NCI-H526 (cell line): ENCODE results near the gene IGFLR1.
"Not testable (repeated sequence)": the region's sequence is repeated elsewhere in the genome, so short reads cannot be mapped to it uniquely, and the experiment has no call there.

ENCODE experiments used
- DNase-seq, 2 experiments: peaks; one replicate each; lab custom pipeline; 2025; lab: John Stamatoyannopoulos, UW

The IGFLR1 gene

GRCh38 chr19:35777086-35777841, 35.0 kb upstream of the IGFLR1 start:
- peak in 1 of 2 experiments; percentile 56 for DNase-seq

GRCh38 chr19:35776102-35776788, 34.0 kb upstream of the IGFLR1 start:
- DNase-seq = peak; percentile 41 to 70

- peak; percentile 97 to 100 for DNase-seq
Measured at GRCh38 chr19:35775298-35776101, 33.2 kb upstream of the IGFLR1 start, which contains the start of gene ARHGAP33. ARHGAP33 (plus strand) TSS chr19:35775564; CDS start chr19:35775659, 95 bp downstream.

- no peak for DNase-seq
Measured at GRCh38 chr19:35775046-35775297, 32.7 kb upstream of the IGFLR1 start.

- DNase-seq = peak; percentile 41 to 61
Measured at GRCh38 chr19:35774274-35775045, 32.2 kb upstream of the IGFLR1 start.

- no peak for DNase-seq
Measured at GRCh38 chr19:35773020-35773806, 31.0 kb upstream of the IGFLR1 start.

- DNase-seq = not testable (repeated sequence)
Measured at GRCh38 chr19:35772362-35772761, 30.1 kb upstream of the IGFLR1 start.

GRCh38 chr19:35768082-35768421, 25.8 kb upstream of the IGFLR1 start:
- no peak for DNase-seq

- peak in 1 of 2 experiments; percentile 76 for DNase-seq
Measured at GRCh38 chr19:35767288-35768081, 25.2 kb upstream of the IGFLR1 start.

GRCh38 chr19:35766571-35767104, 24.4 kb upstream of the IGFLR1 start:
- DNase-seq = no peak

- DNase-seq = no peak
Measured at GRCh38 chr19:35764432-35765315, 22.4 kb upstream of the IGFLR1 start.

- DNase-seq = no peak
Measured at GRCh38 chr19:35760711-35761349, 18.6 kb upstream of the IGFLR1 start.

- DNase-seq = no peak
Measured at GRCh38 chr19:35759697-35760096, 17.4 kb upstream of the IGFLR1 start.

GRCh38 chr19:35757749-35758608, 15.7 kb upstream of the IGFLR1 start, which contains the start of gene PROSER3:
PROSER3 (plus strand) TSS chr19:35758176; CDS start chr19:35758216, 40 bp downstream.
- peak; percentile 100 for DNase-seq

GRCh38 chr19:35757231-35757748, 15.0 kb upstream of the IGFLR1 start:
- DNase-seq = peak in 1 of 2 experiments; percentile 78

- no peak for DNase-seq
Measured at GRCh38 chr19:35756377-35757230, 14.4 kb upstream of the IGFLR1 start, which contains the start of gene HSPB6. HSPB6 (minus strand) TSS chr19:35757029; CDS start chr19:35757008, 21 bp downstream.
